GM11168 (cell line): Measurements from ENCODE around the gene SPDYE4.

ENCODE experiments used
- in situ Hi-C: fragments of 300-500 bp; cut with MboI; formaldehyde crosslinking; loops from one replicate; pipeline ENCODE4 v1.12.0; 2022; ENCODE audit warnings: low sequenced_read_pairs; ENCODE audit not compliant: unreplicated experiment

Gene SPDYE4

DNA sequence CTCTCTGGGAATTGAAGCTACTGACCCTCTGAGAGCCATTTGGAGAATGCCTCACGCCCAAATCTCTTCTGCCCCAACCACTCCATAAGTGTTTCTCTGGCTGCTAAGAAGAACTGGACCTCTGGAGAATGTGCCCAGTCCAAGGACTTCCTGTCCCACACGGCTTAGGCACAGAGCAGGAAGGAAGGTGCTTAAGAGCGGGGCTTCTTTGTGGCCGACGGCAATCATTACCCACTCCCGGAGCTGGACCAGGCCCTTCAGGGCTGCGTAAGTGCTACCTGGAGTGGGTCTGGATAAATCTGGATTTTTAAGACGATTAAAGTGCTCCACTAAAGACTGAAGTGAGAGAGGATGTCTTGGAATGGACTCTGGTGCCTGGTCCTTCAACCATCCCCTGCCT lies 15.5 kb downstream of the SPDYE4 start:
- in situ Hi-C loops = no loop called here

DNA sequence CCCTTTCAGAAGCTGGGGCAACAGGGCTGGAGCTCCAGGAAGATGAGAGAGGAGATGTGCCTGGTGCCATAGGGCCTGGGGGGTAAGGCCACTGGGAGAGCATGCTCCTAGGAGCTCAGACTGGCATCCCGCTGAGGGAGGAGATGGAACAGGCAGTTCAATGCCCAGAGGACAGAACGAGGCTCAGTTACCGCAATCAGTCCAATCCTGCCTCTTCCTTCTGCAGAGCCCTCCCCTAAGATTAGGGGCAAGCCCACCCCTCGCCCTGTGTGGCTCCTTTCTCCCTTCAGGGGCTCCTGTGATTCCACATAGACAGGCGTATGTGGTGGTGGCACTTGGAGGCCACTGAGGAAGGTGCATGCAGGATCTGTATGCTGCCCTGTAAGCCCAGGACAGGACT lies 16.1 kb downstream of the SPDYE4 start:
- in situ Hi-C loops = no loop called here

DNA sequence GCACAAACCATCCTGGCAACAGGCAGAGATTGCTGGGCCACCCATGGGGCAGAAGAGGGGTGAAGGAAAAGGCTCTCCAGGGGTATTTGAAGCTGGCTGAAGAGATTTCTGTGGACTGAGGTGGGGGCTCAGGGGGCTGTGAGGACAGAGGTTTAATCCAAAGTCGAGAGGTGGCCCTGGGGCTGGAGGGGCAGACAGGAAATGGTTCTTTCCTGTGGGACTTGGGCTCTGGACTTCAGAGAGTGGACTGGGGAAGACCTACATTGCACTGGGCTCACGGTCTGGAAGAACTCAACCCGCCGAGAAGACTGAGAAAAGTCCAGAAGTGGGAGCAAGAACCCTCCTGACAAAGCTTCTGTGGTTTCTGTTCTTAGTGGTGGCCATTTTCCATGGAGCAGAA lies 16.6 kb downstream of the SPDYE4 start:
- in situ Hi-C loops = no loop called here

DNA sequence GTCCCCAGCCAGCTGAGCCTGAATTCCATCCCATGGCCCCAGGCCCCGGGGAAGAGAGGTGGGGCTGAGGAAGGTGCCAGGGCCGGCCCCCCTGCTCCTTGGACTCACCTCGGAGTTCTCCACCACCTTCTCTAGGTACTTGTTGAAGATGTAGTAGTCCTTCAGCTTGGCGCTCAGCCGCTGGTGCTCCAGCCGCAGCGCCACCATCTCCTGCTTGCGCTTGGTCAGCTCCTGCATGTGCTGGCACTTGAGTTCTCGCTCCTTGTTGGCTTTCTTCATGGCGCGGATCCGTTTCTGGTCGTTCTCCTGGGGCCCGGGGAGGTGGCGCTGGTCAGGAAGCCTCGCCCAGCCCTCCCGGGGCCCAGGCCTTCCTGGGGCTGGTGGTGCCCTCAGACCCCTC lies 17.0 kb downstream of the SPDYE4 start:
- in situ Hi-C loops = no loop called here

DNA sequence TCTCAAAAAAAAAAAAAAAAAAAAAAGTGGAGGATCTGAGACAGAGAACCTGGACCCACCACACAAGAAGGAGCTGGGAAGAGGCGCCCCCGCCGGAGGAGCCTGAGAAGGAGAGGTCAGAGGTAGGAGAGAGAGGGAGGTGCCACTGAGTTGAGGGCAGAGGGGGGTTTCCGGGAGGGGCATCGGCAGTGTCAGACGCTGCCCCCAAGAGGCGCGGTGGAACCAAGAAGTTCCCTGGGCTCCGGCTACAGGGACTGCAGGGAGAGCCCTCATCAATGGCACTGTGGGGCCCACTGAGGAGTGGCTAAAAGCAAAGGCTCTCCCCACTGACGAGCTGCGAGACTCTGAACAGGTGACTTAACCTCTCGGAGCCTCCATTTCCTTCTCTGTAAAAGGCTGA lies 17.9 kb downstream of the SPDYE4 start:
- in situ Hi-C loops = no loop called here

DNA sequence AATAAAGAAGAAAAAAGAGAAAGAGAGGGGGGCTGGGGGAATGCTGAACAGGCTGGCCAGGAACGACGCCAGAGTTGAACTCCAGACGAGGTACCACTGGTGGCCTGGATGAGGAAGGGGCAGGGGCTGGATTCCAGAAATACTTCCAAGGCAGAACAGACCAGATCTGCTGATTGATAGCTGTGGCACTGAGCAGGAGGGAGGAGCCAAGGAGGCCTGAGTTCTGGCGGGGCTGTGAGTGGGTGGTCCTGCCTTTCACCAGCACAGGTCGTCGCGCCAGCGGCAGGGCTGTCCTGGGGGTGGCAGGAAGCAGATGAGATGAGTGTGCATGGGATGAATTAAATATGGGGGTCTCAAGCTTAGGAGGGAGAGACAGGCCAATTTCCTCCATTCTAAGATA lies 19.2 kb downstream of the SPDYE4 start:
- in situ Hi-C loops = no loop called here

DNA sequence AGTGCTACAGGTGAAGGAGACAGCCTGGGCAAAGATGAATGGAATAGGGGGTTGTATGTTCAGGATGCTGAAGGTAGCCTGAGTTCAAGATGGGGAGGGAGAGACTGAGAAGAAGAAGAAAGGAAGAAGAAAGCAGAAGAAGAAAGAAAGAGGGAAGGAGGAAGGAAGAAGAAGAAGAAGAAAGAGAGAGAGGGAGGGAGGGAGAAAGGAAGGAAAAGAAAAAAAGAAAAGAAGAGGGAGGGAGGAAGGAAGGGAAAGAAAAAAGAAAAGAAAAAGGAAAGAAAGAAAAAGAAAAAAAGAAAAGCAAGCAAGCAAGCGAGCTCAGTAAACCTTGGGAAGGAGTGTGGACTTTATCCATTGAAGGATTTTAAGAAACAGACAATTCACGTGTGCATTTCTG lies 21.6 kb downstream of the SPDYE4 start:
- in situ Hi-C loops = no loop called here

DNA sequence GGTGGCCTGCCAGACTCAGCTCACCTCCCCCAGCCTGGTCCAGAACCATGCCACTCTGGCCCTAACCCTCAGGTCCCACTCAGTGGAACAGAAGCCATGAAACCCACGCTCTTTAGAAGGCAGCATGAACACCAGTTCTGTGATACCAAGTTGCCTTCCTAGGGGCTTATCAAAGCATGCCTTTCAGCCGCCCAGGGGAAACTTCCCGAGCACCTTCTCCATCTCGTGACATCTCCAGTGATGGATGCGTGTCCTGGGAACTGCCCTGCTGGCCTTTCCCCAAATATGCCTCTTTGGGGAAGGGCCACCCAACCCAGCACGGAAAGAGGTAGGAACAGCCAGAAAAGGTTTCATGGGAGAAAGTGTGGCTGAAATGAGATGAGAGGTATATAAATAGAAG lies 22.0 kb downstream of the SPDYE4 start:
- in situ Hi-C loops = no loop called here

DNA sequence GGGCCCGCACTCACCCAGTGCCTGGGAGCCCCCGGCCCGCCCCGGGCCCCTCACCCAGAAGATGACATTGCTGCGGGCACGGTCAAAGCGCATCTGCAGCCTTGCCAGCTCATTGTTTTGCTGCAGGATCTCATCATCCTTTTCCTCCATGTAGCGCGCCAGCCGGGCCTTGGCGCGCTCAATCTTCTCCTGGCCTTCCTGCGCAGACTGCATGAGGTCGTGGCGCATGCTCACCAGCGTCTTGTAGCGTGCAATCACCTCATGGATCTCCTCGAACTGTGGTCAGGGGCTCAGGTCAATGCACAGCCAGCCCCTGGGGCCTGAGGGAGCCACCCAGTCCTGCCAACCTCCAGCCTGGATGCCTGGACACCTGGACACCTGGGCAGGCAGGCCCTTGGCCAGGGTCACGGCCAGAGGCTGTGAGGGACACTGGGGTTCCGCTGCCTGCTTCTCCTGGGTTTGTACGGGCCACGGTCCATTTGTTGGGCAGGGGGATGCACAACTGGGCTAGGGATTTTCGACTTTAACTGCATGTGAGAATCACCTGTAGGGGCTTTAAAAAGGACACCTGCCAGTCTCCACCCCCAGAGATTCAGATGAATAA lies 22.9 kb downstream of the SPDYE4 start:
- in situ Hi-C loops = no loop called here

DNA sequence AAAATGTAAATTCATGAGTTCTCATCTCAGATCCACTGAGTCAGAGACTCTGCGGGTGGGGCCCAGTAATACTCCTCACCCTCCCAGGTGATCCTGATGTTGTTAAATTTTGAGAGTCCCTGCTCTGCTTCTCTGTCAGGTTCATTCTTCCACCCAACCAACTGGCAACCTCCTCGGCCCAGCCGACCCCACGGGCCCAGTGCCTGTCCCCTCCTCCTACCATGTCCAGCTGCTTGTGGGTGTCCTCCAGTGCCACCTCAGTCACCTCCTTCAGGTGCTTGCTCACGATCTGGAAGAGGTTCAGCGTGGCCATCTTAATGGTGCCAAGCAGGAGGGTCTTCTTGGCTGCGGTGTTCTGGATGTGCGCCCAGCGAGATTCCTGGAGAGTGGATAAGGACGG lies 23.5 kb downstream of the SPDYE4 start:
- in situ Hi-C loops = no loop called here

DNA sequence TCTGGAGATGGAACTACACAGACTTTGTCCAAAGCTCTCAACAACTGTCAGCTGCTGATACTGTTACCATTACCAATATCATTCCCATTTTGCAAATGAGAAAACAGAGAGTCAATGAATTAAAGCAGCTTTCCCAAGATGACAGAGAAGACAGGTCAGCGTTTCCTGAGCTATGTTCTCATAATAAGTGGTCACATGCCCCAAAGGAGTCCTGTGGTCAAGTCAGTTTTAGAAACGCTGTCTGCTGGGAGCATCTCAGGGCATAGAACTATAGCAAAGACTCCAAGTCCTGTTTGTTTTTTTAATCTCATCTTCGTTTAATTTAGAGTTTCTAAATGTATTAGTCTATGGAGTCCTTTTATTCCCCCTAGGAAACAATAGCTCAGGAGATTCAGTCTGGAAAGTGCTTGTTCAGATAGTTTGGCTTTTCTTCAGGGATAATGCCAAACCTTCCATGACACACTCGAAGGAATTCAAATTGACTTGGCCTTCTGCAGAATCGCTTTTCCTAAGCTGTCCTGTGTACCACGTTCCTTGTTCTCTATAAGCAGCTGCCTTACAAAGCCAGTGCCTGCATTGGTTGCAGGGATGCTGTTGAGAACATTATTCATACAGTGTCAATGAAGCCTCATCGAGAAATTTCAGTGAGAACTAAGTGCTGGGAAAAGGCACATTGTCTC lies 25.8 kb downstream of the SPDYE4 start:
- in situ Hi-C loops = no loop called here

DNA sequence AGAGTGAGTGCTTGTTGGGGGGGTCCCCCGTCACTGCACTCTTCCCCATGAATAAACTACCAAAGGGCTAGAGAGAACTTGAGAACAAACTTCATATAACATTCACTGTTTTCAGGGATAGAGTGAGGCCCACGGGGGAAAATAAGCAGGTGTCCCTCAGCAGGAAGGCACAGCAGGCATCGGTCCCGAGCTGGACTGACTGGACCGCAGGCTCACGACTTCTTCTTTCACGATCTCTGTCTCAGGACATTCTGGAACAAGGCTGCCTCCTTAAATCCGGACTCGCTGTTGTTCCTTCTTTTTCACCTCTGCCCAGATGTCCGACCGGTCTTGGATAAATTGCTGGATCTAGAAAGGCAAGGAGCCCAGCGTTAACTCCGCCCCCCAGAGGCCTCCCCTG lies 28.5 kb downstream of the SPDYE4 start:
- in situ Hi-C loops = no loop called here

DNA sequence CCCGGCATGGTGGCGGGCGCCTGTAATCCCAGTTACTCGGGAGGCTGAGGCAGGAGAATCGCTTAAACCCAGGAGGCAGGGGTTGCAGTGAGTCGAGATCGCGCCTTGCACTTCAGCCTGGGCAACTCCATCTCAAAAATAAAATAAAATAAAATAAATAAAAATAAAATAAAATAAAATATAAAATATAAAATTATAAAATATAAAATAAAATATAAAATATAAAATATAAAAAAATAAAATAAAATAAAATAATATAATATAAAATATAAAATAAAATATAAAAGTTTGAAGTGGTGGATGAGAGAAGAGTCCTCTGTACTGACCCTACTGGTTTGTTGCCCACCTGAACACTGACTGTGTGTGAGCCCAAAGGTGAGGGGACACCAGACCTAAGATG lies 28.9 kb downstream of the SPDYE4 start:
- in situ Hi-C loops = no loop called here

DNA sequence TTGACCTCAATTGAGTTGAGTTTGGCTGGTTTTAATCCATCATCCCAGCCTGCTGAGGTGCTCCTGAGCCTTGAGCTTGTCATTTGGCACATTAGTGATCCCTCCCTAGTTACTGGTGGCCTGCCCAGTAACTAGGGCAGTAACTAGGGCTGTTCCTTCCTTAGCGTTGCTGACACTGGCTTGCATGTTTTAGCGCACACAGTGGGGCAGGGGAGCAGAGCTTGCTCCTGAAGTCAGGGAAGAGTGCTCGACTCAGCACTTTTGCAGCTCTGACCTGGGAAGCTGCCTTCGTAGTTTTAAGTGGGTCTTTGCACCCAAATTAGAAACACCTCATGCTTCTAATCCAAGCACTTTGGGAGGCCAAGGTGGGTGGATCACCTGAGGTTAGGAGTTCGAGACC lies 29.4 kb downstream of the SPDYE4 start:
- in situ Hi-C loops = no loop called here

DNA sequence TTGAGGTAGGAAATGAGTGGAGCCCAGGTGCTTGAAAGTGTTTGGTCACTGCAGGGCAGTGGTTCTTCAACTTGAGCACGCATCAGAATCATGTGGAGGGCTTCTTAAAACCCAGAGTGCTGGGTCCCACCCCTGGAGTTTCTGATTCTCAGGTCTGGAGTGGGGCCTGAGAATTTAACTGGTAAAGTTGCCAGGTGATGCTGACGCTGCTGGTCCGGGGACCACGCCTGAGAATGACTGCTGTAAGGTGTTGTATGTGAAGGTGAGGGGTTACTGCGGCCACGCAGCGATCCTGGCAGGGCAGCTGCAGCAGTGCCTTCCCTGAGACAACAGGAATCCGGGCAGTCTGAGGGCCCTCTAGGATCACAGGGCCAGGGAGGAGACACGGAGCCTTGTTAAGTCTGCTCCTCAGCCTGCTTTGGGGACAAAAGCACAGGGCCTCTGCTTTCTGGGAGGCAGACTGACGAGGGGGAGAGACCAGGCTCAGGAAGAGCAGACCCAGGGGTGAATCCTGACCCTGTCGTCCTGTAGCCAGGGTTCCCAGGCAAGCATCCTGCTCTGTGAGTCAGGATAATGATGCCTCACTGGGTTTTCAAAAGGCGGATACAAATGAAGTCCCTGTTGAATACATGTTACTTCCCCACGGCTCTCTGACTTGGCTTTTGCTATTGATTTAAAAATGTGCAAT lies 30.0 kb downstream of the SPDYE4 start:
- in situ Hi-C loops = no loop called here

DNA sequence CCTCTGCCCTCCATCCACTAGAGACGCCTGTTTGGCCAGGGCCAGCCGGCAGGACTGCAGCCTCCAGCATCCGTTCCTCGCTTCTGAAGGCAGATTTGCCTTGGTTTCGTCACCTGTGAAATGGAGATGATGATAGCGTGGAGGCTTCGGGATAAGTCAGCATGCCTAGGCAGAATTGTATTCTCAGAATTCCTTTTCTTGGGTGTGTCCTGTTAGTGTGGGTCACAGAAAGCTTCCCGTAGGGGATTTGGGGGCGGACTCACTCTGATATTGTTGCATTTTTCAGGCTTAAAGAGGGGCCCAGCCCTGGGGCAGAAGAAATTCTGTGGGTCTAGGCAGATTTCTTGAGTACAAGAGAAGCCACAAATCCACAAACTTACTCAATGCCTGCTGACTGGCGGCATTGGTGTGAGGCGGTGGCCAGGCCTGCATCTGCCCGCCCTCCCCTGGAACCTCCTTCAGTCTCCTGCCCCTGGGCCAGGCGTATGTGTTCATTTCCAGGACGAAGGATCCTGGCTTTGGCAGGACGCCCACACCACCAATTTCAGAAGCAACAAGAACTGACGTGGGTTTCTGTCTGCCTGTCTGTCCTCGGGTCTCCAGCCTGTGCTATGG lies 31.3 kb downstream of the SPDYE4 start:
- in situ Hi-C loops = no loop called here

DNA sequence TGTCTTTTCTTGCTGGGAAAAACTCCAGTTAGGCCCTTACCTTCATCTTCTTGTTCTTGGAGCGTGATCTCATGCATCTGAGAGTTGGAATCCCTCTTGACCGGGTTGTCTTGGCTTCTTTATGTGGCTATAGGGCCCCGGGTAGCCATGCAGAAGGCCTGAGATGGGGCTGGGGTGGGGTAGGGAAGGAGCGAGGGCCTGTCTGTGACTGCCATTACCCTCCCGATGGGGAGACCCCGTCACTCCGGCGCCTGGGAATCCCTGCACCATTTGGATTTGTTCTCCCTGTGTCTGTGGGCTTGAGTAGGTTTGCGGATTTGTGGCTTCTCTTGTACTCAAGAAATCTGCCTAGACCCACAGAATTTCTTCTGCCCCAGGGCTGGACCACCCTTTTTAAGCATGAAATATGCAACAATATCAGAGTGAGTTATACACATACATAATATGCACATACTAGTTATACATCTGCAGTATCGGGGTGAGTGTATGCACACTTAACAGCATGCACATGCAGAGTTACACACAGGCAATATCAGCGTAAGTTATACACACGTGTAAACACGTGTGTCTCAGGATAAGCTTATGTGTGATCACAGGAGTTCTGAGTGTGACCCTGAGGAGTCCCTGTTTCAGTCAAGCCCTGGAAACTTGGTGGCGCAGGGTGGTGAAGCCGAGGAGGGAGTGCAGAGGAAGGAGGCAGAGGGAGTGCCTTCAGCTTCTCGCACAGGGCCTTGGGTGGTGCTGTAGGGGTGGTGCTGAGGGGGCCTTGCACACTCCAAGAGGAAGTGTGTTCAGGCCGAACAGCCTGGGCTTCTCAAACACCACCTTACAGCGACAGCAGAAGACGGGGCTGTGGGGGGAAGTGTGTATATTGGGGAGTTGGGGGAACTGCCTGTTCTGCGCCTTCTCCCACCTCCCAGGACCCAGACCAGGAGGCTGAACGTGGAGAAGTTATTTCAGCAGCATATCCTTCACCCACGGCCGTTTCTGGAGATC lies 32.2 kb downstream of the SPDYE4 start:
- in situ Hi-C loops = no loop called here

DNA sequence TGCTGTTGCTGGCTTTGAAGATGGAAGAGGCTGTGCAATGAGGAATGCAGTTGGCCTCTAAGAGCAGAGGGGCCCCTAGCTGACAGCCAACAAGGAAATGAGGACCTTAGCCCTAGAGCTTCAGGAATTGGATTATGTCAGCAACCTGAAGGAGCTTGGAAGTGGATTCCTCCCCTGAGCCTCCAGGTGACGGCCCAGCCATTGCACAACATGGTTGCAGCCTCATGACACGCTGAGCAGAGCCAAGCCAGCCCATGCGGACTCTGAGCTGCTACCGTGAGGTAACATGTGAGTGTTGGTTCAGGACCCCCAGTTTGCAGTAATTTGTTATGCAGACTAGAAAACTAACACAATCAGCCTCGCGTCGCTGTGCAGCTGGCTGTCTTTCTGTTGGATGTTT lies 33.9 kb downstream of the SPDYE4 start:
- in situ Hi-C loops = no loop called here

DNA sequence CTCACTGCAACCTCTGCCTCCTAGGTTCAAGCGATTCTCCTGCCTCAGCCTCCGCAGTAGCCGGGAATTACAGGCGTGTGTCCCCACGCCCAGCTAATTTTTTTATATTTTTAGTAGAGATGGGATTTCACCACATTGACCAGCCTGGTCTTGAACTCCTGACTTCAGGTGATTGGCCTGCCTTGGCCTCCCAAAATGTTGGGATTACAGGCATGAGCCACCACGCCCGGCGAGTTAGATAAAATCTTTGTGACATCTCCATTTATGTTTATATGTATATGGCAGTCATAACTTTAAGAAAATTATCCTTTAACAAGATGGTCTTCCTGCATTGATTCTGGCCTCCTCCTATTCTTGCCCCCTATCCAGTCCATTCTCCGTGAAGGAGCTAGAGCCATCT lies 37.8 kb downstream of the SPDYE4 start:
- in situ Hi-C loops = no loop called here
